Stimulated activated CD8-positive, alpha-beta memory T cell treated with anti-CD3 and anti-CD28 coated beads, Interleukin-12 subunit alpha, Interleukin-12 subunit beta, amount 100 ng/mL, for 4 hours (primary cell): ENCODE data around the gene GNG7.
"Not testable (repeated sequence)": the region's sequence is repeated elsewhere in the genome, so short reads cannot be mapped to it uniquely, and the experiment has no call there.

Experiments used
- DNase-seq: peaks from one replicate; pipeline ENCODE4 v3.0.0-alpha.2; 2020; ENCODE audit warnings: low read depth

The GNG7 gene

GRCh38 chr19:2574971-2575630, 127.4 kb downstream of the GNG7 start:
- no peak for DNase-seq

GRCh38 chr19:2574478-2574931, 128.0 kb downstream of the GNG7 start:
- DNase-seq, result no peak

- no peak for DNase-seq
Measured at GRCh38 chr19:2573916-2574315, 128.6 kb downstream of the GNG7 start.

- not testable (repeated sequence) for DNase-seq
Measured at GRCh38 chr19:2572152-2572551, 130.3 kb downstream of the GNG7 start.

GRCh38 chr19:2569596-2570465, 132.7 kb downstream of the GNG7 start:
- DNase-seq, result no peak

GRCh38 chr19:2567996-2568395, 134.5 kb downstream of the GNG7 start:
- DNase-seq, result no peak

GRCh38 chr19:2567580-2567979, 134.9 kb downstream of the GNG7 start:
- no peak for DNase-seq

- DNase-seq, result not testable (repeated sequence)
Measured at GRCh38 chr19:2563546-2563945, 138.9 kb downstream of the GNG7 start.

GRCh38 chr19:2561895-2562294, 140.6 kb downstream of the GNG7 start:
- DNase-seq, result peak; percentile 58

GRCh38 chr19:2561221-2561620, 141.3 kb downstream of the GNG7 start:
- no peak for DNase-seq

- no peak for DNase-seq
Measured at GRCh38 chr19:2560369-2560768, 142.1 kb downstream of the GNG7 start.

GRCh38 chr19:2558543-2558942, 144.0 kb downstream of the GNG7 start:
- no peak for DNase-seq

GRCh38 chr19:2558131-2558530, 144.4 kb downstream of the GNG7 start:
- DNase-seq, result not testable (repeated sequence)

- no peak for DNase-seq
Measured at GRCh38 chr19:2557093-2557440, 145.4 kb downstream of the GNG7 start.

- DNase-seq, result no peak
Measured at GRCh38 chr19:2556221-2557092, 146.0 kb downstream of the GNG7 start.

GRCh38 chr19:2555422-2556220, 146.9 kb downstream of the GNG7 start:
- DNase-seq, result no peak

GRCh38 chr19:2554856-2555255, 147.6 kb downstream of the GNG7 start:
- no peak for DNase-seq

- no peak for DNase-seq
Measured at GRCh38 chr19:2553510-2553909, 149.0 kb downstream of the GNG7 start.

- DNase-seq, result no peak
Measured at GRCh38 chr19:2552859-2553258, 149.6 kb downstream of the GNG7 start.

- no peak for DNase-seq
Measured at GRCh38 chr19:2551864-2552185, 150.7 kb downstream of the GNG7 start.

GRCh38 chr19:2551172-2551863, 151.2 kb downstream of the GNG7 start:
- DNase-seq, result no peak
